Cardiac fibroblast (primary cell): Measurements from ENCODE around the gene ZNF93.
"Not testable (repeated sequence)": the region's sequence is repeated elsewhere in the genome, so short reads cannot be mapped to it uniquely, and the experiment has no call there.

Experiments
- DNase-seq, 2 donors: peaks; one replicate each; pipeline versions ENCODE4 v3.0.0 to v3.0.0-alpha.2; 2010; ENCODE audit warnings: low read depth in 2 of 2
- H3K4me3 ChIP-seq, 2 donors: replicated peaks in 1 of 2; 1 replicate in 1 of 2; 2 replicates in 1 of 2; pipeline ENCODE4 v1.5.1; 2011; ENCODE audit warnings: low read depth in 2 of 2, low read length in 2 of 2, mild to moderate bottlenecking in 2 of 2, moderate library complexity in 1 of 2
- CTCF ChIP-seq: IDR thresholded peaks from one replicate; pipeline ENCODE4 v1.5.1; 2011; ENCODE audit warnings: low read depth, mild to moderate bottlenecking, low read length, inconsistent platforms

The ZNF93 gene

GRCh38 chr19:19959151-19959799, 58.5 kb downstream of the ZNF93 start:
- TF ChIP-seq CTCF = peak; percentile 61
- peak; percentile 53 to 68 for DNase-seq
- not testable (repeated sequence) for H3K4me3 ChIP-seq

- TF ChIP-seq CTCF = no peak
- DNase-seq = no peak
Observed at GRCh38 chr19:19964416-19964815, 63.7 kb downstream of the ZNF93 start.

GRCh38 chr19:19966126-19966525, 65.4 kb downstream of the ZNF93 start:
- not testable (repeated sequence) for DNase-seq, H3K4me3 ChIP-seq

More at GRCh38 chr19:19964416-19964815, 63.7 kb downstream of the ZNF93 start:
- H3K4me3 ChIP-seq = no peak overlapping the region

- TF ChIP-seq CTCF = no peak
- no peak for DNase-seq
- H3K4me3 ChIP-seq = no peak overlapping the region
Observed at GRCh38 chr19:19966862-19967261, 66.1 kb downstream of the ZNF93 start.
